Neutrophil (primary cell): ENCODE data around the gene PRKN.

Experiments used
- H3K27ac ChIP-seq: fragments of 200-600 bp; sonication (generic); 2 replicates; pipeline ENCODE4 v1.5.1; 2016; ENCODE audit warnings: mild to moderate bottlenecking, moderate library complexity
- H3K27me3 ChIP-seq: fragments of 200-600 bp; sonication (generic); 2 replicates; pipeline ENCODE4 v1.6.0; 2016; ENCODE audit warnings: mild to moderate bottlenecking
- H3K36me3 ChIP-seq: fragments of 200-600 bp; sonication (generic); 2 replicates; pipeline ENCODE4 v1.5.1; 2017
- H3K4me1 ChIP-seq, 2 experiments: fragments of 200-600 bp in 1 of 2; sonication (generic) in 1 of 2; 1 replicate in 1 of 2; 2 replicates in 1 of 2; pipeline versions ENCODE4 v1.5.1 to v1.6.1; 2013 to 2016; ENCODE audit warnings: low read depth in 1 of 2, low read length in 1 of 2, mild to moderate bottlenecking in 1 of 2, moderate library complexity in 1 of 2; ENCODE audit not compliant: control insufficient read depth in 1 of 2, insufficient read depth in 1 of 2
- H3K4me3 ChIP-seq, 2 experiments: fragments of 200-600 bp in 1 of 2; sonication (generic) in 1 of 2; 1 replicate in 1 of 2; 2 replicates in 1 of 2; pipeline ENCODE4 v1.5.1; 2013 to 2016; ENCODE audit warnings: low read depth in 1 of 2, low read length in 1 of 2, mild to moderate bottlenecking in 1 of 2, moderate library complexity in 1 of 2
- H3K9me3 ChIP-seq: fragments of 200-600 bp; sonication (generic); 2 replicates; pipeline ENCODE4 v1.5.1; 2016
- CTCF ChIP-seq: fragments of 200-600 bp; sonication (generic); IDR thresholded peaks from 2 replicates; pipeline ENCODE4 v1.5.1; 2016; ENCODE audit warnings: antibody characterized with exemption

PRKN gene

DNA sequence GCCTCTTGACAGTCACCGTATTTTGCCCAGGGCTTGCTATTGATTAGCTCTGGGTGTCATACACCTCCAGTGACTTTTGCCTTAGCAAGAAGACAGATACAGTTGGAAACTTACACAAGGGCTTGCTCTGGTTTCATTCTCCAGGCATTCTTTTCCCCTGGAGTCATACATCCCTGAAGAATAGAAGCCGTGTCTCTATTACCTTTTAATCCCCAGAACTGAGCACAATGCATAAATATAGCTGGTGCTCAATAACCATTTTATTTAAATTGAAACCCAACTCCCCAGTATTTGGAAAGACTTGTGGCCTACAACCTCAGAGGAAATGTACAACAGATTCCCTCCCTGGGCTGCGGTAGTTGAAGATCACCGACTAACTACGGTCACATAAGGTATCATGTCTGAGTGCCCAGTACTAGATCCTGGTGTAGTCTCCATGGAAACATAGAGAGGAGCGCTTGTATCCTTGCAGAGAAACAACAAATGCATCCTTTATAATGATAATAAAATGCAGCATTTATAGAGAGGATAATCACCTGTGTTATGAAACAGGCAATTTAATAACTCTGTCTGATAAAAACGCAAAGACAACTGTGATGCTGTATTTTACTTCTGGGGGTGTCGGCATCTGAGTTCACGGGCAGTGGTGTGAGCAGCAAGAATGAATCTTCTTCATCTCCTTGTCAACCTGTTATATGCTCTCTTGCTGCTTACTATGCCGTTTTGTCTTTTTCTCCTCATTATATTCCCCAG, 1052.5 kb downstream of the PRKN start:
- H3K27ac ChIP-seq: no peak overlapping the region
- H3K9me3 ChIP-seq: no peaks in the 10 kb centered on the region
- no peaks in the 10 kb centered on the region for H3K27me3 ChIP-seq
- no peaks in the 10 kb centered on the region for H3K36me3 ChIP-seq
- no peak overlapping the region for H3K4me3 ChIP-seq
- no peaks in the 10 kb centered on the region for H3K4me1 ChIP-seq
- no peak for TF ChIP-seq CTCF

GRCh38 chr6:161673026-161673425, 1054.5 kb downstream of the PRKN start:
- H3K27ac ChIP-seq: no peak overlapping the region

GRCh38 chr6:161671117-161671516, 1056.4 kb downstream of the PRKN start:
- TF ChIP-seq CTCF: no peak
- H3K9me3 ChIP-seq: no peaks in the 10 kb centered on the region
- H3K27me3 ChIP-seq: no peaks in the 10 kb centered on the region
- H3K4me3 ChIP-seq: no peak overlapping the region
- H3K27ac ChIP-seq: no peak overlapping the region
- H3K36me3 ChIP-seq: no peaks in the 10 kb centered on the region
- no peaks in the 10 kb centered on the region for H3K4me1 ChIP-seq

More at GRCh38 chr6:161673026-161673425, 1054.5 kb downstream of the PRKN start:
- Histone ChIP-seq H3K9me3 (no peaks in the 10 kb centered on the region), H3K4me1 (no peaks in the 10 kb centered on the region), H3K27me3 (no peaks in the 10 kb centered on the region), H3K36me3 (no peaks in the 10 kb centered on the region), H3K4me3 (no peak overlapping the region)
- TF ChIP-seq CTCF: no peak

DNA sequence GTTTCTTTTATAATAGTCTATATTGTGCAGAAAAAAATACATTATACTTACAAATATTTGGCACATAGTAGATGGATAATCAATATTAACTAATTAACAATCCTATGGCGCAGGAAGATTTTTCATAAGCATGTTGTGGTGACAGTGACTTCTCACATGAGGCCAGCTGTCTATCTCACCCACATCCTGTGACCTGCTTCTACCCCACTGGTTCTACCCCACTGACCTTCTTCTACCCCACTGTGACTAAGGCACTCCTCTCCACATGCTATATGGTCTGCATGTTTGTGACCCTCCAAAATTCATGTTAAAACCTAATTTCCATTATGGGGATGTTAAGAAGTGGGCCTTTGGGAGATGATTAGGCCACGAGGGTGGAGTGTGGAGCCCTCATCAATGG, 1058.9 kb downstream of the PRKN start:
- Histone ChIP-seq H3K27ac (no peak overlapping the region), H3K36me3 (no peaks in the 10 kb centered on the region), H3K9me3 (no peaks in the 10 kb centered on the region), H3K4me1 (no peaks in the 10 kb centered on the region), H3K27me3 (no peaks in the 10 kb centered on the region), H3K4me3 (no peak overlapping the region)
- no peak for TF ChIP-seq CTCF

GRCh38 chr6:161667957-161668356, 1059.6 kb downstream of the PRKN start:
- TF ChIP-seq CTCF: no peak
- Histone ChIP-seq H3K4me3 (no peak overlapping the region), H3K4me1 (no peaks in the 10 kb centered on the region), H3K9me3 (no peaks in the 10 kb centered on the region), H3K27ac (no peak overlapping the region), H3K36me3 (no peaks in the 10 kb centered on the region), H3K27me3 (no peaks in the 10 kb centered on the region)
